ENCODE data around the gene LTBP3.

The LTBP3 gene

DNA sequence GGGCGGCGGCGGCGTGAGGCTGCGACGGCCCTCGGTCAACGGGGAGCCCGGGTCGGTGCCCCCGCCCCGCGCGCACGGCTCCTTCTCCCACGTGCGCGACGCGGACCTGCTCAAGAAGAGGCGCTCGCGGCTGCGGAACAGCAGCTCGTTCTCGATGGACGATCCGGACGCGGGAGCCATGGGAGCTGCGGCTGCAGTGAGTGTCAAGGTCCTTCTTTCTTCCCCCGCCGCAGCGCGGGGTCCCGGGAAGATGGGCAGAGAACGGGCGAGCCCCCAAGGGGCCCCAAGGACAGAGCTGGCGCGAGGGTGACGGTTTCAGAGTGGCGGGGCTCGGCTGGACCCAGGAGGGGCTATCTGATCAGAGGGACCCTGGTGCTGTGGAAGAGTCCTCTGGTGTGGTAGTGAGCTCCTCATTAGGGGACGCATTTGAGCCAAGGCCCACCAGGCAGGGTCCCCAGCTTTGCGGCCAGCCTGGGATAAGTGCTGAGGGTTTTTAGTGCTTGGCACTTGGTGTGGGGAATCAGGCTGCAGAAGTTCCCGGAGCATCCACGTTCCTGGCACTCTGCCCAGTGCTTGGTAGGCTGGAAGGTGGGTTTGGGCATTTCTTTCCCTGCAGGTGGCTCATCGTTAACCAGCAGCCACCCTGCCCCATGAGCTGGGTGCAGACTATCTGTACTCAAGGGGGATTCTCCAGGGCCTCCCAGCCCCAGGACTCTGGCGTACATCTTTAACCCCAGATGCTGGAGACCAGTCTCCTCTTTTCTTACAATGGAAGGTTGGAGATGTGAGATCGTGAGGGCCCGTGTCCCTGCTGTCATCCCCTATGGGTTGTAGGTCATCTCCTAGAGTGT is 27.5 kb upstream of the LTBP3 start:
- DNase-seq, result no peak

DNA sequence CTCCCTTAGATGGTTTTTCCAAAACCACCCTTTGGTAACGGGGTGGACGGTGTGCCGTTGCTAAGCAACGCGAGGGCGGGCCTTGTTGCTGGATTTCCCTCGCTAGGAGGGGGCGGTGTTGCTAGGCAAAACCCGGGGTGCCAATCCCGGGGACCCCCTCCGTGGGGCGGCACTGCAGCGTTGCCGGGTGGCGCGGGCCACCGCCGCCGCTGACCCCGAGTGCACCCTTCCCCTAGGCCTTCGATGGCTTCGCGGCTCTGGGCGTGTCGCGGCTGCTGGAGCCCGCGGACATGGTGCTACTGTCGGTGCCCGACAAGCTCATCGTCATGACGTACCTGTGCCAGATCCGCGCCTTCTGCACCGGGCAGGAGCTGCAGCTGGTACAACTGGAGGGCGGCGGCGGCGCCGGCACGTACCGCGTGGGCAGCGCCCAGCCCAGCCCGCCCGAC is 26.6 kb upstream of the LTBP3 start:
- DNase-seq, result no peak

DNA sequence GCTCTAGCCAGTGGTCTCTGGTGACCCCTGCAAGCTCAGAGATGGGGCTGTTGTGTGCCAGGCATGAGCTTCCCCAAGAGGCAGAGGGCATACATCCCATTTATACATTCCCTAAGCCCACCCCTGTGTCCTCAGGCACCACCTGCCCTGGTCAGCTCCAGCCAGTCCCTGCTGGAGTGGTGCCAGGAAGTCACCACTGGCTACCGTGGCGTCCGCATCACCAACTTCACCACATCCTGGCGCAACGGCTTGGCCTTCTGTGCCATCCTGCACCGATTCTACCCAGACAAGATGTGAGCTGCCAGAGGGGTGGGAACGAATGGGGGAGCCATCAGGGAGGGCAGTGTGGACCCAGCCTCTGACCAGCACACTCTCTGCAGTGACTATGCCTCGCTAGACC is 25.9 kb upstream of the LTBP3 start:
- no peak for DNase-seq

DNA sequence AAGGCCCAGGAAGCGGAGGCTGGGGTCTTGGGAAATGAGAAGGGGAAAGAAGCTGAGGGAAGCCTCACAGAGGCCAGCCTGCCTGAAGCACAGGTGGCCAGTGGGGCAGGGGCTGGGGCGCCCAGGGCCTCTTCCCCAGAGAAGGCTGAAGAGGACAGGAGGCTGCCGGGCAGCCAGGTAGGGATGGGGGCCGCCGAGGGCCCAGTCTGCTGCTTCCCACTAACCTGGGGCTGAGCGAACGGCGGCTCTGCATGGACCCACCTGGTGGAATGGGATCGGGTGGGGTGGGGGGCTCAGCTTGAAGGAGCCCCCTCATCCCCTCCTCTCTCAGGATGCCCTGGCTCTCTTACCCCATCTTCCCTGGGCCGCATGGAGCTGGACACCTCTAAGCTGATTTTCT is 25.4 kb upstream of the LTBP3 start:
- no peak for DNase-seq

DNA sequence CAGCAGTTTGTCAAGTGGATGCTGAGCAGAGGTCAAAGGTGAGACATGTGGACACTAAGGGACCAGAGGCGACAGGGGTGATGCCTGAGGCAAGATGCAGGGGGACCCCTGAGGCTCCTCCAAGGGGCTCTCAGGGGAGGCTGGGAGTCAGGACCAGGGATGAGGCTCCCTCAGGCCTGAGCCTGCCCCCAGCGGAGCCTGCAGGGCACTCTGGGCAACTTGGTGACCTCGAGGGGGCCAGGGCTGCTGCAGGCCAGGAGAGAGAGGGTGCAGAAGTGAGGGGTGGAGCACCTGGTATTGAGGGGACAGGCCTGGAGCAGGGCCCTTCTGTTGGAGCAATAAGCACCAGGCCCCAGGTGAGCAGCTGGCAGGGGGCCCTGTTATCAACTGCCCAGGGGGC is 23.8 kb upstream of the LTBP3 start:
- no peak for DNase-seq

DNA sequence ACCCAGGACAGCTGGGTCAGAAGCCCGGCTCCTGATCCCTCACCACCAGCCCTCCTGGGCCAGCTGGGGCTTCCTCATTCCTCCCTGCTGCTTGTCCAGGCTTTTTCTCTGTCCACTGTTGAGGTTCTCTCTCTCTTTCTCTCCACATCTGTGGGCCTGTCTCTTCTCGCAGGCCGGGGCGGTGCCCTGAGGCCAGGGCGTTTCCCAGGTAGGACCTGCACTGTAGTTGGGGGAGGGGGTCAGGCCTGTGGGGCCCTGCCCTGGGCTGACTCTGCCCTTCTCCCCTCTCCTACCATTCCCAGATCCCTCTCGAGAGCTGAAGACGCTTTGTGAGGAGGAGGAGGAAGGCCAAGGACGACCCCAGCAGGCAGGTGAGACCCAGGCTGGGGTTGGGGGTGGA is 22.6 kb upstream of the LTBP3 start:
- DNase-seq, result no peak

DNA sequence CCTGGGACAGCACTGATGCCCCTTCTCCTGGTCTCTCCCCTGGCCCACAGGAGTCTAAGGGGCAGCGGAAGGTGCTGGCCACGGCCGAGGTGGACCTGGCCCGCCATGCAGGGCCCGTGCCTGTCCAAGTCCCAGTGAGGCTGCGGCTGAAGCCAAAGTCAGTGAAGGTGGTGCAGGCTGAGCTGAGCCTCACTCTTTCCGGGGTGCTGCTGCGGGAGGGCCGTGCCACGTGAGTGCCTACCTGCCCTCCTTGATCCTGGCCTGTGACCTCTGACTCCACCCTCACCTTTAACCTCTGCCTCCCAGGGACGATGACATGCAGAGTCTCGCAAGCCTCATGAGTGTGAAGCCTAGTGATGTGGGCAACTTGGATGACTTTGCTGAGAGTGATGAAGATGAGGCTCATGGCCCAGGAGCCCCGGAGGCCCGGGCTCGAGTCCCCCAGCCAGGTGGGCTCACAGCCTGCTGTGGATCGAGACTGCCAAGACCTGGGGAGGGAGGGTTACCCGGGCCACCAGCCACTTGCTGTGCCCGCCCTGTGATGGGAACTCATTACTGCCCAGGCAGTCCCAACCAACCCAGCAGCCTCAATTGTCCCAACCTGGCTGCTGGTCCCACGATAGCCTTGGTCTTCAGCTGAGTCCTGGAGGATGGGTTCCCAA is 22.0 kb upstream of the LTBP3 start:
- DNase-seq, result no peak

DNA sequence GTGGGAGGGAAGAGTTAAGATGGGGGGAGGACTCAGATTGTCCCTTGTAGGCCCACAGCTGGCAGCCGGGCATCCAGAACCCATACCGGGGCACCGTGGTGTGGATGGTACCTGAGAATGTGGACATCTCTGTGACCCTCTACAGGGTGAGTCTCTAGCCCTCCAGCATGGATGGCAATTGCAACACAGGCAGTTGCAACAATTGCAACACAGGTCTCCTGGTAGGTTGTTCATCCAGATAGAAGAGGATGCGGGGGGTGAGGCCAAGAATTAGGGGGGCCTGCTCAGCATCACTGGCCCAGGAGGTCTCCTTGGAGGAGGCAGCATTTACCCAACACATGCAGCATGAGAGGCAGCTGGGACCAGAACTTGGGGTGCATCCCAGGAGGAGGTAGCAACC is 21.1 kb upstream of the LTBP3 start:
- no peak for DNase-seq

DNA sequence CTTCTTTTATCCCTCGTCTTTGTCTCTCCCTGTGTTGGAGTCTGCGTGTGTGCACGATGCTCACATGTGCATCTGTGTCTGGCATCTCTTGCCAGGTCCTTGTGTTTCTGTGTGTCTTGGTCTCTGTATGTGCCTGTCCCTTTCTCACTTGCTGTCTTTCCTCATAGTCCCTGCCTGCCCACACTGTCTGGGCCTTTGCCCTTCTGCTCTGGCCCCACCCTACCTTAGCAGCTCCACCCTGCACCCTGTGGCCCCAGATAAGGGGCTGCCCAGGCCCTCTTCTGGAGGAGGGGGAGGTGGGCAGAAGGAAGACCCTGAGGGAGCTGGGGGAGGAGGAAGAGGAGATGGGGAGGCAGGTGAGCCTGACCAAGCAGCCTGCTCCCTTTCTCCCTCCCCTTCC is 20.5 kb upstream of the LTBP3 start:
- DNase-seq, result no peak

DNA sequence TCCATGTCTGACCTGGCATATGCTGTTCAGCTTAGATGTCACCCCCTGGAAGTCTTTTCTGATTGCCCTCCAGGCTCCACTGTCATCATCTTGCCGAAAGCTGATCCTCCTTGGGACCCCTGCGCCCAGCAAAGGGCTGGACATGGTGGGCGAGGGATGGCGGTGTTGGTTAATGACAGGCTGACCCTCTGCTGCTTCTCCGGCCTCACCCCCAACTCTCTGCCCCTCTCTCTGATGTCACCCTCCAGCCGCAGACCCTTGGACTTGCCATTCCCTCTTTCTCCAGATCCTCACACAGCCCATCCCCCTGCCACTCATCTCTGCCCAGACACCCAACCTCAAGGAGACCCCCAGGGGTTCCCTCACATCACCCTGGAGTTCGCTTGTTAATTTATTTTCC is 20.0 kb upstream of the LTBP3 start:
- no peak for DNase-seq

DNA sequence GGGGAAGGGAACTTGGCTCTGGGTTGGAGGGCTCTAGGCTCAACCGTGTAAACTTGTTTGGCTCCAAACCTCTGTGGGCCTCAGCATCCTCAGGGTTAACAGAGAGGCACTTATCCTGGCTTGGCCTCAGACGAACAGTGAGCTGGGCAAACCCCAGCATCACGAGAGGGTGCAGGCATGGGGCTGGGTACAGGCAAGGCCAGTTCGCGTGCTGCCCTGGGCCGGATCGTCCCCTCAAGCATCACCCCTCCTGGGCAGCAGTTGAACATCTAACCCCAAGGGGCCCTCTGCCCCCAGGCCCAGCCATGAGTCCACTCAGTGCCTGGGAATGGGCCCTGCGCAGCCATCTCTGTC is 19.6 kb upstream of the LTBP3 start:
- DNase-seq, result no peak

DNA sequence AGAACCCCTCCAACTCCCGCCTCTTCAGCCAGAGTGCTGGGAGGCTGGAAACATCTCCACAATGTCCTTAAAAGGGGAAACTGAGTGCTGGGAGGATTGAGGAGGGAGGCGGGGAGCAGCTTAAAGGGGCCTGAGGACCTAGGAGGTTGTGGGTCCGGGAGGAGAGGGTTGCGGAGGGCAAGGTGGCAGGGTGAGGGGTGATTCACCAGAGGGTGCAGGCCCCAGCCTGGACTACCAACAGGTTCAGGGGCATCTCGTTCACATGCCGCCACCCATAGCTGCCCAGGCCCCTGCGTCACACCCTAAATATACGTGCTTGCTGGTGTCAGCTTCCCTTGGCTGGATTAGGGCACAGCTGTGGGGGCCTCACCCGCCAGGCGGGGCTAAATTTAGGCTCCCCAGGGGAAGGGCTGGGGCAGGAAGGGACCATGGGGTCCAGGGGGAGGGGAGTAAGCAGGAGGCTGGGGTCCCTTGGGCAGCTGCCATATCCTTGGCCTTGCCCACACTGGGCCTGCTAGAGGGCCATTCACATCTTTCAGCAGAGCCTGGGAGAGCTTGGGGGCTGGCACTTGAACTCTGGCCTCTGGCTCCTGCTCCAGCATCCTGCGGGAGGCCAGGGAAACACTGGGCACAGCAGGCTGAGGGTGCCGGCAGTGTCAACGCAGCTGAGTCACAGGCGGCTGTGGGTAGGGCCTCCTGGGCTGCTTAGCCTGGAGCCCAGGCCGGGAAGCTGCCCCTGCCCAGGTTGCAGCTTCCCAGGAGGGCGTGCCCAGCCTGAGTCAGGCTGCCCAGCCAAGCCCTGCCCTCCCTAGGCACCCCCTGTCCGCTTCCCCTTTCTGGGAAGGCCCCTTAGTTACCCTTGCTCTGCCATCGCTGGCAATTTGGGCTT is 19.0 kb upstream of the LTBP3 start:
- DNase-seq, result peak; percentile 78

DNA sequence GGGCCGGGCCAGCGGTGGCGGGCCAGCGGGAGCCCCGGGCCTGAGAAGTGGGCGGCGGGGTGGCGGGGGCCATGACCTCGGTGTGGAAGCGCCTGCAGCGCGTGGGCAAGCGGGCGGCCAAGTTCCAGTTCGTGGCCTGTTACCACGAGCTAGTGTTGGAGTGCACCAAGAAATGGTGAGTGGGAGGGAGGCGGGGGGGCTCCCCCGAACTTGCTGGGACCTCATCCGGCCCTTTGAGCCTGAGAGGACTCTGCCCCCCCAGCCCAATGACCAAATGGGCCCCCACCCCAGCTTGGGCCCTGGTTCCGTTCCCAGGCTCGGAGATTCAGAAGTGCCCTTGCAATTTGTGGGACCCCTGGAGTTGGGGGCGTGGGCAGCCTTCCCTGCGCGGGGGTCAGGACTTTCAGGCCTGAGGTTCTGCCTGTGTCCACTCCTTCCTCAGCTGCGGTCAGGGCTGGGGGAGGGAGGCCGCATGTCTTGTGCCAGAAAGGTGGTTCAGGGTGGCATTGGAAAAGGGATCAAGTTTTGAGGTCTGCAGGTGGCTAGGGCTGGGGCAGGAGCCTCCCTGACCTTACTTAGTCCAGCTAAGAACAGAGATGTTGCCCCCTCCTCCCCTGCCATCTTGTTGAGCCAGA is 18.2 kb upstream of the LTBP3 start:
- DNase-seq, result no peak

DNA sequence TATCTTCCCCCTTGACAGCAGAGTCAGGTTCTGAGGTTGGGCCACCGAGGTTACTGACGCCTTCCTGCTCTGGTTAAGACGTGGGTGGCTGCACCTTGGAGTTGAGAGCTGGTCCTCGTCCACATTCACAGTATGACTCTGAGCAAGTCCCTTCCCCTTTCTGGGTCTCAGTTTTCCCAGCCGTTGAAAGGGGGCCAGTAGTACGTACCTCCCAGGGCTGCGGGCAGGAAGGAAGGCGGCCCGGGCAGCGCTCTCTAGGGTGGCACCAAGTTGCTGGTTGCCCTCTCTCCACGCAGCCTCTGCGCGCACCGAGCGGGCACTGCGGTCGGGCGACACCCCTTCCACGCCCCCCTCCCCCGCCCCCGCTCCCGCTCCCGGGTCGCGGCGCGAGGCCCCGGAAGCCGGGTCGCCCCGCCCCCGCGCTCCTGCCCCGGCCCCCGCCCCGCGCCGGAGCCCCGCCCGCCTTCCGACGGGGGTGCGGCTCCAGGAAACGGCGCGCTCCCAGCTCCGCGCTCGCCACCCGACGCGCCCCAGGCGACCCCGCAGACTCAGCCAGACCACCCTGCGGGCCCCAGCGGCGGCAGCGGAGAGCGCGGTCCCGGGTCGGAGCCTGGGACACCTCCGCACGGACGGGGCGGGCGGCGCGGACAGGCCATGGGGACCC is 17.5 kb upstream of the LTBP3 start, which contains the start of gene EHBP1L1:
TSS of gene EHBP1L1 (plus strand) at position 486 of the 664 bp plus-strand sequence. CDS start 250 bp downstream, outside the sequence.
- peak; percentile 92 for DNase-seq

DNA sequence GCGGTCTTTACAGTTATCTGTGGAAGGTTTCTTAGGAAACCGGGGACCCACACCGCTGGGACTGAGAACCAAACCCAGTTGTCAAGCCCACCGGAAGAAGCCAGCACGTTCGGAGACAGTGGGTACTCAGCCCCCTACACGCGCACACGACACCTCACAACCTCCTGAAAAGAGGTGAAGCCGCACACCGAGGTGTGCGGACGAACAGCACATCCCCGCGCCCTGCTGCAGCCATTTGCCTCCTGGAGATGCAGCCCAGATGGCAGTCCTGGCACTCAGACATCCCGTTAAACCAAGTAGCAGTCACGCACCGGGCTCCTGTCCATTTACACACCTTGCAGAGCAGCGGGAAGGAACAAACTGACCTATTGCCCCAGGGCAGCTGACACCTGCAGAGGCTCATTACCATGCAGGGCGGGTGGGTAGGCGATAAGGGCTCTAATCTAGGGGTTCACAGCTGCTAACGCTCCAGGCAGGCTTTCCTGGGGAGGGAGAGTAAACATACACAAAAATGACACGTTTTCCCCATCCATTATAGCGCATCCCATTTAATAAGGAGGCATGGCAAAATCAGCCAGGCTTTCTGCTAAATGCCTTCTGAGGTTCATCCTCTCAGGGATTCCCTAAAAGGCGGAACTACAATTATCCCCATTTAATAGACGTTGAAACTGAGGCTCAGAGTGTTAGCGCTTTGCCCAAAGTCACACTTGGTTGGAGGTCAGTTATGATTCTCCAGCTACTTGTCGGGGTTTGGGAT is 16.8 kb upstream of the LTBP3 start:
- DNase-seq, result no peak

DNA sequence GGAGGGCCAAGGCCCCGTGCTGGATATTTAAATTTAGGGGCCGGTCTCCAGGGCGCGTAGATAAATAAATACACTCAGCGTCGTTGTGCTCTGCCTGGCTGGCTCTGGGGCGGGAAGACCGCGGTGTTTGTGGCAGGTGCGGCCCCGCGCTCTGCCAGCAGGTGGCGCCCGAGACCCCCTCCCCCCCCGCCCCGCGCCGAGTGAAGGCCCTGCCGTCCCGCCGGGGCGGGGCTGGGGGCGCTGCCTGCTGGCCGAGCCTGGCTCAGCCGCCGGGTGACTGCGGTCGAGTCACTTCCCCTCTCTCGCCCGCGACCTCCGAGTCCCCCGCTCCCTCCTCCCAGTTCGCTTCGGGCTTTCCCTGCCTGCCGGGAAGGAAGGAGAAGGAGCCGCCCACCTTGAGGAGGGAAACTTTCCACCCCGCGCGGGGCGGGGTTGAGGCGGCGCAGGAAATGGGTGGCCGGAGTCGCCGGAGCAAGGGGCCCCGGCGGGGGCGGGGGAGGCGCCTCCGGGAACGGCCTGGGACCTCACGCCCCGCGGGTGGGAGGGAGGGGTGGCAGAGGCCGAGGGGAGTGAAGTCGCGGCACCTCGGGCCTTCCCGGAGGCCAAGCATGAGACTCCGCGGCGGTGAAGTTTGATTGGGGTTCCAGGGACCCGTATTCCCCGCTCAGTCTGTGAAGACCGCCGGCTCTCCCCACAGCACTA is 16.1 kb upstream of the LTBP3 start:
- DNase-seq, result peak; percentile 95

DNA sequence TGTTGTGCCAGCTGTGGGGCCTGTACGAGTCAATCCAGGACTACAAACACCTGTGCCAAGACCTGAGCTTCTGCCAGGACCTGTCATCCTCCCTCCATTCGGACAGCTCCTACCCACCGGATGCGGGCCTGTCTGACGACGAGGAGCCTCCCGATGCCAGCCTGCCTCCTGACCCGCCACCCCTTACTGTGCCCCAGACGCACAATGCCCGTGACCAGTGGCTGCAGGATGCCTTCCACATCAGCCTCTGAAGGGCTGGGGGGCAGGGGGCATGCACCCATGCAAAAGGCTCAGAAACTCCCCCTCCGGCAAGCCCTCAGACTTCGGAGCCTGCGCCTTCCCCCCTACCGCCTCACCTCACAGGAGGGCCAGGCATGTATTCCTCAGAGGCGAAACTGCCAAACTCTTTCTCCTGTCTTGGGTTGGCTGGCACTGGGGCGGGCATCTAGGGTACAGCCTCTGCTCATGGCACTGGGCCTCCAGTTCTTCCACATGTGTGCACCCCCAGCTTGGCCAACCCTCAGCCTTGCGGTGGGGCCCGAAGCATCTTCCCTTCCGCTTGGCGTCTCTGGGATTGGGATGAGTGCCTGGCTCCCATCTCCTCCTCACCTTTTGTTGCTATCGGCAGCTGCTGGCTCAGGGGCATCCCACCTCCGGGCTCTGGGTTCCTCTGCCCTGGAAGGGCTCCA is 15.4 kb upstream of the LTBP3 start:
- peak; percentile 71 for DNase-seq

DNA sequence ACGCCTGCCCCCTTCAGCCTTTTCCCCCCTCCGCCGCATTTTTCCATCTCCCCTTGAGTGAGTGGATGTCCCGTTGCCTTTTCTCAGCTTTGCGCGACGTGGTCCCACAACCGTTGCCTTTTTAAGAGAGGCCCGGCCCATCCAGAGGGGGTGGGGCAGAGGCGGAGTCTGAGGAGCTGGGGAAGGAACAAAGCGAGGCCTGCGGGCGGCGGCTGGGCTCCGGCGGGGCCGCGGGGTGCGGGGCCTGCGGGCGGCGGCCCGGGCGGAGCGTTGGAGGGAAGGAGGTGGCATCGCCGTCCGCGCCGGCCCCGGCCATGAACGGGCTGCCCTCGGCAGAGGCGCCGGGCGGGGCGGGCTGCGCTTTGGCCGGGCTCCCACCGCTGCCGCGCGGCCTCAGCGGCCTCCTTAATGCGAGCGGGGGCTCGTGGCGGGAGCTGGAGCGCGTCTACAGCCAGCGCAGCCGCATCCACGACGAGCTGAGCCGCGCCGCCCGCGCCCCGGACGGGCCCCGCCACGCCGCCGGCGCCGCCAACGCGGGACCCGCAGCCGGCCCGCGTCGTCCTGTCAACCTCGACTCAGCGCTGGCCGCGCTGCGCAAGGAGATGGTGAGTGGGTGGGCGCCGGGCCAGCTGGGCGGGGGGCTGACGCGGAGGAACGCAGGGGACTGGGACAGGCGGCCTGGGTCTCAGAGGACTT is 14.3 kb upstream of the LTBP3 start, which contains the start of gene FAM89B:
TSS of gene FAM89B (plus strand) at position 183 of the 696 bp plus-strand sequence. CDS start at position 315, 132 bp downstream.
- peak; percentile 96 for DNase-seq

DNA sequence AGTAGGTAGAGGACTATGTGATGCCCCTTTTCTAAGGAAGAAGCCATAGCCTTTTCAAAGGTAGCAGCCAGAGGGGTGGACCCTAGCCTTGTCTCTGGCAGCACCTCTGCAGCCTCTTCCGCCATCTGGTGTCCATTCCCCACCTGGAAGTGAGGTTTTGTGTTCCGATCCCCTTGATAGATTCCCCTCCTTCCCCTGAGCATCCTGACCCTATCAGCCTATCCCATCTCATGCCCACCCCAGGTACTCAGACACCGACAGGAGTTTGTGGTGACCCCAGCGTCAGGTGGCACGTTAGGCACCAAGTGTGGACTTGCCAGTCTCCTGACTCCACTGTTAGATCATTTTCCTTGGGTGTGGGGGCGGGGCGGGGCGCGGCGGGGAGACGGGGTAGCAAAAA is 13.8 kb upstream of the LTBP3 start:
- no peak for DNase-seq
